HT1080 (cell line): Measurements from ENCODE around the gene TSC22D4. TPM values are rescaled to one million over a fixed set of nuclear protein-coding genes. Genes with fewer than 3 reads are reported as not detected.
"Not testable (repeated sequence)": the region's sequence is repeated elsewhere in the genome, so short reads cannot be mapped to it uniquely, and the experiment has no call there.

Experiments used
- DNase-seq: peaks from one replicate; pipeline ENCODE4 v3.0.0-alpha.2; 2015; ENCODE audit warnings: low read depth
- polyA plus RNA-seq, 2 experiments: library from polyadenylated mRNA; depleted of rRNA; stranded (reverse); fragments of >200 nt; gene quantifications; 2 replicates each; pipeline ENCODE4 v1.2.3, GENCODE V29; 2015
- total RNA-seq: library from RNA; depleted of rRNA; stranded (reverse); fragments of >200 nt; shearing (Covaris generic); gene quantifications from 2 replicates; pipeline ENCODE4 v1.2.3, GENCODE V29; 2014; rRNA removed

Gene TSC22D4
- 58.9 and 65.7 TPM in 2 replicates for total RNA-seq
- 41.4 and 46.5 TPM in 2 replicates for polyA plus RNA-seq (2015; cell fraction: cytosol; rRNA removed)
- polyA plus RNA-seq (2015; cell fraction: nucleus; rRNA removed), result 38.8 and 47.8 TPM in 2 replicates

GRCh38 chr7:100478958-100479660 lies at the start of gene TSC22D4:
Gene TSC22D4, minus strand, starts transcription at chr7:100479214. Its CDS starts 1,176 bp downstream, at chr7:100478038.
- DNase-seq, result peak; percentile 94

GRCh38 chr7:100528108-100528866 lies 49.3 kb upstream of the TSC22D4 start:
- not testable (repeated sequence) for DNase-seq

- DNase-seq, result not testable (repeated sequence)
These were observed 44.2 kb upstream of the TSC22D4 start for GRCh38 chr7:100523192-100523591.

GRCh38 chr7:100521909-100522593 lies 43.0 kb upstream of the TSC22D4 start:
- DNase-seq, result not testable (repeated sequence)

GRCh38 chr7:100521076-100521475 lies 42.1 kb upstream of the TSC22D4 start:
- DNase-seq, result no peak

- no peak for DNase-seq
These were observed 41.1 kb upstream of the TSC22D4 start for GRCh38 chr7:100520138-100520537.

- DNase-seq, result no peak
These were observed 40.6 kb upstream of the TSC22D4 start for GRCh38 chr7:100519580-100519979.

- DNase-seq, result no peak
These were observed 38.3 kb upstream of the TSC22D4 start for GRCh38 chr7:100517305-100517704.

- peak; percentile 66 for DNase-seq
These were observed 37.3 kb upstream of the TSC22D4 start for GRCh38 chr7:100516135-100516812.

- peak; percentile 66 for DNase-seq
These were observed 36.1 kb upstream of the TSC22D4 start for GRCh38 chr7:100515072-100515532.

GRCh38 chr7:100513212-100513810 lies 34.3 kb upstream of the TSC22D4 start:
- DNase-seq, result no peak

- DNase-seq, result no peak
These were observed 31.6 kb upstream of the TSC22D4 start for GRCh38 chr7:100510437-100511239.

- peak; percentile 46 for DNase-seq
These were observed 30.2 kb upstream of the TSC22D4 start for GRCh38 chr7:100509231-100509630.

- no peak for DNase-seq
These were observed 27.4 kb upstream of the TSC22D4 start for GRCh38 chr7:100506356-100506923.

- no peak for DNase-seq
These were observed 26.0 kb upstream of the TSC22D4 start for GRCh38 chr7:100504887-100505611.

- not testable (repeated sequence) for DNase-seq
These were observed 25.0 kb upstream of the TSC22D4 start for GRCh38 chr7:100504031-100504430.

GRCh38 chr7:100500743-100501142 lies 21.7 kb upstream of the TSC22D4 start:
- DNase-seq, result not testable (repeated sequence)

GRCh38 chr7:100496509-100496908 lies 17.5 kb upstream of the TSC22D4 start:
- DNase-seq, result no peak
